Kidney epithelial cell (primary cell): ENCODE results near the gene TENM4. TPM values are rescaled to one million over a fixed set of nuclear protein-coding genes. Genes with fewer than 3 reads are reported as not detected.

ENCODE experiments used
- DNase-seq: peaks from one replicate; pipeline ENCODE4 v3.0.0-alpha.2; 2010; ENCODE audit warnings: low read depth
- H3K27me3 ChIP-seq: 2 replicates; pipeline ENCODE4 v1.6.0; 2011; ENCODE audit warnings: low read length; ENCODE audit not compliant: control insufficient read depth, insufficient read depth
- H3K36me3 ChIP-seq: 2 replicates; pipeline ENCODE4 v1.5.1; 2011; ENCODE audit warnings: low read length; ENCODE audit not compliant: control insufficient read depth, insufficient read depth
- H3K4me3 ChIP-seq: 2 replicates; pipeline ENCODE4 v1.5.1; 2011; ENCODE audit warnings: low read depth, mild to moderate bottlenecking, control low read depth, low read length
- total RNA-seq: library from RNA; depleted of rRNA; stranded (reverse); fragments of >200 nt; gene quantifications from 2 replicates; pipeline ENCODE4 v1.2.3, GENCODE V29; 2015
- TF ChIP-seq, protein P1 (sequence below): IDR thresholded peaks from 2 replicates; pipeline ENCODE4 v1.5.1; 2011; ENCODE audit warnings: mild to moderate bottlenecking, moderate library complexity, low read length, control low read depth, inconsistent platforms; ENCODE audit not compliant: insufficient read depth, poor library complexity, severe bottlenecking

Gene TENM4
- total RNA-seq, 1 donor from 2014 or later: 35.3 TPM

DNA sequence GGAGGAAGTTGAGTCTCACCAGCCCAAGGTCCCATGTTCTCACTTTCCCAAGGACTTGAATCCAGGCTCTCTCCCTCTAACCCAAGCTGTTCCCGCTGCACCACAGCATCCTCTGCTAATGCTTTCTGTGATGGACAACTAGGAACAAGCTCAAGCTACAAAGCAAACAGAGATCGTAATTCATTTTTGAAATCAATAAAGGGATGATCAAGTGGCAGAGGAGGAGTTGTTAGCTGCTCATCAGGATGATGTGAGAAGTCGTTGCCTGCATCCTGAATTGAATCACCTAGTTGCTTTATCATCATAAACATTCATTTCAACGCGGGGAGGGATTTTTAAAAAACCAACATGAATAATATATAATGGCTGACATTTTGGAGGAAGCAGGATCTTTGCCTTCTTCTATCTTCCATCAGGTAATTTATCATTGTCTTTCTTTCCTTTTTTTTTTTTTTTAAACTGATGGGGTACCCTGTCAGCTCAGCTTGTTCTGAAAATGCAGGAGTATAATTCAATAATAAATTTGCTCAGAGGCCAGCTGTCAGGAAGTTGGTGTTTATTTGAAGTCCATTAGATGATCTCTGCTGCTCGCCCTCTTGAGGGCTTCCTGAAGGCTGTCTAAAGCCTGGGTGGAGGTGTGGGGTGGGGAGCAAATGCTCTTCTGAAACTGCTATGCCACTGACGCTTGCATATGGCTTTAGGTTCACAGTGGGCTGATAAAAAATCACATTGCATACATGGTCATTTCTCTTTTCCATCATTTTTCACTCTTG is 691.7 kb downstream of the TENM4 start:
- TF ChIP-seq, protein P1, sequence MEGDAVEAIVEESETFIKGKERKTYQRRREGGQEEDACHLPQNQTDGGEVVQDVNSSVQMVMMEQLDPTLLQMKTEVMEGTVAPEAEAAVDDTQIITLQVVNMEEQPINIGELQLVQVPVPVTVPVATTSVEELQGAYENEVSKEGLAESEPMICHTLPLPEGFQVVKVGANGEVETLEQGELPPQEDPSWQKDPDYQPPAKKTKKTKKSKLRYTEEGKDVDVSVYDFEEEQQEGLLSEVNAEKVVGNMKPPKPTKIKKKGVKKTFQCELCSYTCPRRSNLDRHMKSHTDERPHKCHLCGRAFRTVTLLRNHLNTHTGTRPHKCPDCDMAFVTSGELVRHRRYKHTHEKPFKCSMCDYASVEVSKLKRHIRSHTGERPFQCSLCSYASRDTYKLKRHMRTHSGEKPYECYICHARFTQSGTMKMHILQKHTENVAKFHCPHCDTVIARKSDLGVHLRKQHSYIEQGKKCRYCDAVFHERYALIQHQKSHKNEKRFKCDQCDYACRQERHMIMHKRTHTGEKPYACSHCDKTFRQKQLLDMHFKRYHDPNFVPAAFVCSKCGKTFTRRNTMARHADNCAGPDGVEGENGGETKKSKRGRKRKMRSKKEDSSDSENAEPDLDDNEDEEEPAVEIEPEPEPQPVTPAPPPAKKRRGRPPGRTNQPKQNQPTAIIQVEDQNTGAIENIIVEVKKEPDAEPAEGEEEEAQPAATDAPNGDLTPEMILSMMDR: no peak
- Histone ChIP-seq H3K4me3 (no peak overlapping the region), H3K36me3 (no peaks in the 10 kb centered on the region), H3K27me3 (no peaks in the 10 kb centered on the region)
- no peak for DNase-seq

DNA sequence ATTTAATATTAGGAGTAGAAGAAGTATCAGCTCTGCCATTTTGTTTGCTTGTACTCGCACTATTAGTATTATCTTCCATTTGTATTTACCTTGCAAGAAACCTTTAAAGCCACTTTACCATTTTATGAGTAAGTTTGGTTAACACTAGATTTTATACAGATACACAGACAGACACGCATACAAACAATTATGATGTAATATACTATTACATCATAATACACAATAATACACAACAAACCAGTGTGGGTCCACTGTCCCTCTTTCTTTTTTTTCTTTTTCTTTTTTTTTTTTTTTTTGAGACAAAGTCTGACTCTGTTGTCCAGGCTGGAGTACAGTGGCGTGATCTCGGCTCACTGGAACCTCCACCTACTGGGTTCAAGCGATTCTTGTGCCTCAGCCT is 695.9 kb downstream of the TENM4 start:
- DNase-seq: no peak
- H3K27me3 ChIP-seq: no peaks in the 10 kb centered on the region
- no peak overlapping the region for H3K4me3 ChIP-seq
- TF ChIP-seq, protein P1: no peak
- no peaks in the 10 kb centered on the region for H3K36me3 ChIP-seq

DNA sequence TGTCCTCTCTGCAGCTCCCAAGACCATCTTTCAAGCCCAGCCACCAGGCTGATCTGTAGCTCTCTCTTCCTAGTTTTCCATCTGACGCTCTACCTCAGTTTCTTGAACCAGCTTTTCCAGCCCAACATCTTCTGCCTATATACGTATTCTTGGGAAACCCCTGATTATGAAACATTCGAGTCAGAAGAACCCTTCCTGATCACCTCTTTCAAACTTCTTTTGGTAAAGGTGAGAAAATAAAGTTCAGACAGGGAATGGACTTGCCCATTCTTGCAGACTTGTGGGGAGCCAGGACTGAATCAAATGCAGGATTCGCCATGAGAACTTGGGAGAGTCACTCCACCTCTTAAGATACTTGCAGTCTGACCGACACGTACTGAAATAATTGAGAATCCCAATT is 696.6 kb downstream of the TENM4 start:
- Histone ChIP-seq H3K27me3 (no peaks in the 10 kb centered on the region), H3K36me3 (no peaks in the 10 kb centered on the region), H3K4me3 (no peak overlapping the region)
- no peak for DNase-seq
- TF ChIP-seq, protein P1: no peak

DNA sequence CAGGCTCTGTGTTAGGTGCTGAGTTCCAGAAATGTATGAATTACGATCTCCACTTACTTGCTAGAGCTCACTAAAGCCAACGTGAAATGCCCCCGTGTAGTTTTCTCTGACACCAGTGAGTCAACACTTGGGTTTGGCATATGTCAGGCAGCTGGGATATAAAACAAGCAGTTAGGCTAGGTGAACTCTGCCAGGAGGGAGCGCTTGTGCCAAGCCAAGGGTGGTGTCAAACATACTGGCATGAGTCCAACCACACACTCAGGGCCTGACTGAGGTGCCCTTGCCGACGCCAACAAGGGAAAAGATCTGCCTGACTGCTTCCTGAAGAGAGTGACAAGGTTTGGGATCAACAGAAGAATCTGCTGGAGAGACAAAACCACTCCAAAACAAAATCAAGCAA is 698.4 kb downstream of the TENM4 start:
- TF ChIP-seq, protein P1: no peak
- DNase-seq: no peak
- peaks cover 1% of the 10 kb centered on the region for H3K36me3 ChIP-seq

DNA sequence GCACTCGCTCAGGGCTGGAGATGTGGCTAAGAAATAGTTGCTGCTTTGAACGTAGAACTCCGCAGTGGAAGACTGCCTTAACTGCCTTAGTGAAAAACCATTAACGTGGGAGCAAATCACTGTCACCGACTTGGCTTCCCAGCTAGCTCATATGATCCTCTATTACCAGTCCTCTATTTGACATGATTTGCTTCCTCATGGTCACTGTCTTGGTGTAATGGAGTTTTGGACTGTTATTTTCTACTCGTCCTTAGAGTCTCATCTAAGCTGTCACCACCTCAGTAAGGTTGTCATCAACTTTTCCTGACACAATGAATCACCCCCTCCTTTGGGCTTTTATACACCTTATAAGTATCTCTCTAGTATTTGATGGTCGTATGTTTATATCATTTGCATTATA is 699.1 kb downstream of the TENM4 start:
- no peak overlapping the region for H3K4me3 ChIP-seq
- DNase-seq: no peak
- H3K36me3 ChIP-seq: peaks cover 1% of the 10 kb centered on the region
- no peaks in the 10 kb centered on the region for H3K27me3 ChIP-seq
- TF ChIP-seq, protein P1: no peak

More for the DNA sequence above, 698.4 kb downstream of the TENM4 start:
- H3K4me3 ChIP-seq: no peak overlapping the region
- H3K27me3 ChIP-seq: no peaks in the 10 kb centered on the region
